Body of pancreas (tissue), 4 donors: ENCODE measurements around the gene UBD. TPM values are rescaled to one million over a fixed set of nuclear protein-coding genes. Genes with fewer than 3 reads are reported as not detected.

Source experiments
- ATAC-seq: fragments of 150-250 bp; one replicate; pipeline ENCODE4 v1.9.1; 2016
- DNase-seq, 4 donors: peaks; one replicate each; pipeline ENCODE4 v3.0.0-alpha.2; 2019
- H3K27ac ChIP-seq, 4 donors: fragments of 200-600 bp; sonication (generic); 1 replicate in 3 of 4; 2 replicates in 1 of 4; pipeline versions ENCODE4 v1.5.1 to v1.6.1; 2016 to 2019; ENCODE audit warnings: mild to moderate bottlenecking in 1 of 4, mixed read lengths in 1 of 4, moderate library complexity in 1 of 4
- H3K27me3 ChIP-seq, 2 donors: fragments of 200-600 bp; sonication (generic); one replicate each; pipeline ENCODE4 v1.6.0; 2016; ENCODE audit warnings: mild to moderate bottlenecking in 1 of 2
- H3K36me3 ChIP-seq, 2 donors: fragments of 200-600 bp; sonication (generic); replicated peaks in 1 of 2; 2 replicates each; pipeline ENCODE4 v1.5.1; 2016; ENCODE audit warnings: low read depth in 2 of 2; ENCODE audit not compliant: insufficient read depth in 1 of 2
- H3K4me1 ChIP-seq: fragments of 200-600 bp; sonication (generic); one replicate; pipeline ENCODE4 v1.6.0; 2016
- H3K4me3 ChIP-seq, 2 donors: fragments of 200-600 bp; sonication (generic); 1 replicate in 1 of 2; 2 replicates in 1 of 2; pipeline ENCODE4 v1.5.1; 2016 to 2019
- H3K9me3 ChIP-seq, 3 donors: fragments of 200-600 bp; sonication (generic); 1 replicate in 2 of 3; 2 replicates in 1 of 3; pipeline ENCODE4 v1.5.1; 2016
- POLR2A ChIP-seq, 3 donors: fragments of 450-650 bp; IDR thresholded peaks; one replicate each; pipeline ENCODE4 v1.6.1; 2016; ENCODE audit warnings: antibody characterized with exemption in 3 of 3, mild to moderate bottlenecking in 2 of 3
- WGBS, 2 donors: methylation state at CpG; one replicate each; pipeline ENCODE4 v1.1.5; 2017; 5-methylcytosine and 5-hydroxymethylcytosine counted together
- intact Hi-C: fragments of 100-400 bp; cut with DNase I; formaldehyde crosslinking; loops from one replicate; pipeline ENCODE4 v1.15.1; 2023
- total RNA-seq, 2 donors: library from RNA; depleted of rRNA; stranded (reverse); fragments of >200 nt; gene quantifications; one replicate each; pipeline ENCODE4 v1.1.0, GENCODE V29; 2016
- TF ChIP-seq, protein P1 (sequence below), 7 experiments: fragments of 450-650 bp in 4 of 7; fragments of 200-600 bp in 3 of 7; sonication (generic) in 3 of 7; IDR thresholded peaks; one replicate each; pipeline ENCODE4 v1.5.1; 2016 to 2019; ENCODE audit warnings: antibody characterized with exemption in 7 of 7

Gene UBD
- total RNA-seq, 2 donors from 2014 or later = 9.9 to 10.1 TPM

DNA sequence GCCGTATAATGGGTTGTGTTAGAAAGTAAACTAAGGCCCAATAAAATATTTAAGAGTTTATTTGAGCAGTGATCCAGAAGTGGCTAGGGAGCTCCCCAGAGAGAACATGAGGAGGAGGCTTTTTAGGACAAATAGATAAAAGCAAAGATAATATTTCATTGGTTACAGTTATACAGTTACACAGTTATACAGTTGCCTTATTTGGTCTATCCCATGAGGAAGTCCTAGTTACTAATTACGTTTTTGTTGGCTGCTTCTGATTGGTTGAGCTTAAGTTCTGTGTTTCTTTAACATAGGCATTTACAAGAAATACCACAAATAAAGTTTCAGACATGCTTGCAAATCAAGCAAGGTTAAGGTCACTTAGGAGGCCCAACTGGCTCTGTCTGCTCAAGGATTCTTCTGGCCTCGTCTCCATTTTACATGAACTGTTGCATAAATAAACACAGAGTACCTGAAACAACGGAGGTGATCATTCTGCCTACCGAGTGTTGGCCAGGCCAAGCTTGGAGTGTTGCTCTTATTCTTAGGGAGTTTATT lies 7.0 kb downstream of the UBD start:
- 47 to 59% methylated on average over 5 of the region's 5 CpGs for WGBS, 2 donors
- peaks cover 0 to 11% of the 10 kb centered on the region in 2 donors for H3K27me3 ChIP-seq
- H3K27ac ChIP-seq = no peak overlapping the region
- no peaks in the 10 kb centered on the region for H3K36me3 ChIP-seq
- intact Hi-C loops = no loop called here
- peak; percentile 68 for ATAC-seq
- H3K9me3 ChIP-seq = no peaks in the 10 kb centered on the region
- DNase-seq = no peak
- peaks cover 13% of the 10 kb centered on the region for H3K4me1 ChIP-seq
- TF ChIP-seq POLR2A (IDR thresholded peaks at IDR 0.05) = no peak
- TF ChIP-seq, protein P1, sequence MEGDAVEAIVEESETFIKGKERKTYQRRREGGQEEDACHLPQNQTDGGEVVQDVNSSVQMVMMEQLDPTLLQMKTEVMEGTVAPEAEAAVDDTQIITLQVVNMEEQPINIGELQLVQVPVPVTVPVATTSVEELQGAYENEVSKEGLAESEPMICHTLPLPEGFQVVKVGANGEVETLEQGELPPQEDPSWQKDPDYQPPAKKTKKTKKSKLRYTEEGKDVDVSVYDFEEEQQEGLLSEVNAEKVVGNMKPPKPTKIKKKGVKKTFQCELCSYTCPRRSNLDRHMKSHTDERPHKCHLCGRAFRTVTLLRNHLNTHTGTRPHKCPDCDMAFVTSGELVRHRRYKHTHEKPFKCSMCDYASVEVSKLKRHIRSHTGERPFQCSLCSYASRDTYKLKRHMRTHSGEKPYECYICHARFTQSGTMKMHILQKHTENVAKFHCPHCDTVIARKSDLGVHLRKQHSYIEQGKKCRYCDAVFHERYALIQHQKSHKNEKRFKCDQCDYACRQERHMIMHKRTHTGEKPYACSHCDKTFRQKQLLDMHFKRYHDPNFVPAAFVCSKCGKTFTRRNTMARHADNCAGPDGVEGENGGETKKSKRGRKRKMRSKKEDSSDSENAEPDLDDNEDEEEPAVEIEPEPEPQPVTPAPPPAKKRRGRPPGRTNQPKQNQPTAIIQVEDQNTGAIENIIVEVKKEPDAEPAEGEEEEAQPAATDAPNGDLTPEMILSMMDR (IDR thresholded peaks at IDR 0.05) = no peak
- no peak overlapping the region for H3K4me3 ChIP-seq

DNA sequence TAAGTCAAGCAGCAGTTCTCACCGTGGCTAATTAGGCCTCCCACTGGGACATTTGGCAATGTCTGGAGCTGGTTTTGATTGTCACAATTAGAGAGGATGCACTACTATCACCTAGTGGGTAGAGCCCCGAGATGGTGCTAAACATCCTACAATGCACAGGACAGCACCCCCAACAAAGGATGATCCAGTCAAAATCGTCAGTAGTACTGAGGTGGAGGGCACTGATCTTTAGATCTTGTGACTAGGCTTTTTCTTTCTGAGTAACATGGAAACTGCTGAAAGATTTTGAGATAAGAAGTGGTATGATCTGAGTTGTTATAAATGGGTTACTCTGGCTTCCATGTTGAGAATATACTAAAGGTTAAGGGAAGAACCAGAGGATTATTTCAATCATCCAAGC lies 12.0 kb downstream of the UBD start:
- ATAC-seq = no peak
- WGBS, 2 donors = 38 to 58% methylated on average over 3 of the region's 3 CpGs
- H3K27me3 ChIP-seq = no peaks in the 10 kb centered on the region

DNA sequence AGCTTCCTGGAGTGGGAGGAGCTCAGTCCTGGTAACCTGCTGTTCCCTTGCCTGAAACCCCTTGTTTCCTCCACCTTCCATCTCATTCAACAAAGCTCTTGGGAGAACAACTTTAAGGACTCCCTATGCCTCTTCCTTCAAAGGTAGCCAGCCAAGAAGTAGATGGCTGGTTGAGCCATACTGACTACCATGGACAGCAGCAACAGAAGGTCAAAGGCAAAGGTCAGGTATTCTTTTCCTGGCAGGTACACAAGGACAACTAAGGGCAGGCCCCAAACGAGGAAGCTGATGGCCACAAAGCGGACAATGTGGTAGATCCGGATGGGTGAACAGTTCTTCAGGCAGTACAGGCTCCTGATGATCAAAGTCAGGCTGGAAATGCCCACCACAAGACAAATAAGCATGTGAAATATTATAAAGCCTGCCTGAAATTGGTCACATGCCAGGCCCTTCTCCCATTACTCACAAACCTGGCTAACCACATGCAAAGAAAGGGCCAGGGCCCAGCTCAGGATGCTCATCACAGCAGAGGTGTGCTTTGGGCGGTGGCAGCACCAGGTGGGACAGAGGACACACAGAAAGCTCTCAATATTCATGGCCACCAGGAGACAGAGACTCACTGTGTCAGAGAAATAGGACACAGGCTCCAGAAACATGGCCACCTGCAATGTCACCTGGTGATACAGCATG lies 21.7 kb downstream of the UBD start:
- no peak for ATAC-seq
- Histone ChIP-seq H3K4me1 (no peaks in the 10 kb centered on the region), H3K4me3 (no peak overlapping the region), H3K9me3 (no peaks in the 10 kb centered on the region), H3K36me3 (no peaks in the 10 kb centered on the region), H3K27ac (no peak overlapping the region), H3K27me3 (no peaks in the 10 kb centered on the region)
- intact Hi-C loops = no loop called here
- TF ChIP-seq POLR2A (IDR thresholded peaks at IDR 0.05) = no peak
- TF ChIP-seq, protein P1 (IDR thresholded peaks at IDR 0.05) = no peak
- DNase-seq = no peak
- WGBS, 2 donors = 63 to 69% methylated on average over 3 to 4 of the region's 4 CpGs

More for the DNA sequence above, 12.0 kb downstream of the UBD start:
- Histone ChIP-seq H3K36me3 (no peaks in the 10 kb centered on the region), H3K27ac (no peak overlapping the region), H3K4me1 (no peaks in the 10 kb centered on the region), H3K4me3 (no peak overlapping the region), H3K9me3 (no peaks in the 10 kb centered on the region)
- intact Hi-C loops = no loop called here
- DNase-seq = no peak
- TF ChIP-seq, protein P1 (IDR thresholded peaks at IDR 0.05) = no peak
- no peak for TF ChIP-seq POLR2A (IDR thresholded peaks at IDR 0.05)

DNA sequence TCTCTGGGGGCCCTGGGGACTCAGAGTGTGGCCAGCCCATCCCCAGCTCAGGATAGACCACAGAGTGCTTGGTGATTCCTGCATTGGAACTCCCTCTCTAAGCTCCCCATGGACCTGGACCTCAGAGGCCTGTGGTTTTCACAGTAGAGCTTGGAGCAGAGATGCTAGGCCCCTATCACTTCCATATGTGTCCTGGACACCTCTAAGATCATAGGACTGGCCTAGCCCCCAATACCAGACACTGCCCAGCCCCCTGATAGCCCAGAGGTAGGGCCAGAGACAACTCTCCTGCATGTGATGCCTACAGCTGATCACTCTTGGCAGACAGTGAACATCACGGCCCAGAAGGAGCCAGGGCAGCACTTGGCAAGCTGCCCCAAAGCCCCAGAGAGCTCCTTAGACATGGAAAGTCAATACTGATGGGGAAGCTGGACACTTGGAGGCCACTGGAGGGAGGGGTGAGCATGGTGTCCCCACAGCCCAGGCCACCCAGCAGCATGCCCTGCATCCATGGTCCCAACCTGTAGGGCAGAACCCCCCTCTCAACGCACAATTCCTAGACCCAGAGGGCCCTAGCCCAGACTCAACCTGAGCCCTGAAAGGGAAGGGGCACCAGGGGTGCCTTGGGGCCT lies 27.1 kb downstream of the UBD start:
- H3K36me3 ChIP-seq = no peaks in the 10 kb centered on the region
- no peak overlapping the region for H3K4me3 ChIP-seq
- 64 to 100% methylated on average over 1 to 2 of the region's 2 CpGs for WGBS, 2 donors
- H3K27me3 ChIP-seq = no peaks in the 10 kb centered on the region
- H3K4me1 ChIP-seq = no peaks in the 10 kb centered on the region
- no peak overlapping the region for H3K27ac ChIP-seq
- intact Hi-C loops = no loop called here
- DNase-seq = no peak
- no peaks in the 10 kb centered on the region for H3K9me3 ChIP-seq
- TF ChIP-seq, protein P1 (IDR thresholded peaks at IDR 0.05) = no peak
- TF ChIP-seq POLR2A (IDR thresholded peaks at IDR 0.05) = no peak
- ATAC-seq = no peak
